HCT116 (cell line): ENCODE data around the gene OIT3. TPM values are rescaled to one million over a fixed set of nuclear protein-coding genes. Genes with fewer than 3 reads are reported as not detected.

Experiments used
- ATAC-seq: fragments of 200-7000 bp; cut with Tn5 transposase; 2 replicates; pipeline ENCODE4 v1.9.1; 2020; ENCODE audit warnings: mild to moderate bottlenecking, moderate library complexity
- BruUV-seq: library from RNA; stranded (reverse); fragments of 400-500 nt; replicated peaks from 2 replicates; lab custom pipeline; 2021; lab: Mats Ljungman, UMichigan
- CTCF ChIA-PET: fragments of 300-600 bp; sonication (Branson Sonifier 250); formaldehyde crosslinking; loops from one replicate; lab custom pipeline; 2021; ENCODE audit warnings: antibody characterized with exemption; lab: Charles Lee
- POLR2A ChIA-PET: fragments of 300-600, 350-600 bp; sonication (Branson Sonifier 250); formaldehyde crosslinking; loops from one replicate; lab custom pipeline; 2021; ENCODE audit warnings: antibody characterized with exemption; lab: Charles Lee
- RAD21 ChIA-PET, 2 experiments: fragments of 300-600 bp; sonication (Branson Sonifier 250); formaldehyde crosslinking; loops; one replicate each; lab custom pipeline; 2023; ENCODE audit warnings: low total read pairs in 2 of 2; ENCODE audit not compliant: uncharacterized antibody in 2 of 2, unreplicated experiment in 2 of 2, low non-redundant PET in 1 of 2; lab: Charles Lee
- DNase-seq: peaks from one replicate; pipeline ENCODE4 v3.0.0-alpha.2; 2010; ENCODE audit warnings: low read depth, low spot score
- H2AFZ ChIP-seq: fragments of 200-600 bp; shearing (Covaris generic), sonication (generic); 2 replicates; pipeline ENCODE4 v1.6.1; 2017; ENCODE audit warnings: low read depth, mixed run types, mixed read lengths, antibody characterized with exemption, low read length; ENCODE audit not compliant: poor library complexity, severe bottlenecking
- H3K27ac ChIP-seq: 2 replicates; pipeline ENCODE4 v1.5.1; 2012; ENCODE audit warnings: low read depth, low read length
- H3K27me3 ChIP-seq: fragments of 200-600 bp; sonication (generic); 2 replicates; pipeline ENCODE4 v1.6.1; 2016; ENCODE audit warnings: mixed run types, low read length, mixed read lengths; ENCODE audit not compliant: insufficient read depth
- H3K36me3 ChIP-seq, 2 experiments: fragments of 200-500 bp in 1 of 2; fragments of 200-600 bp in 1 of 2; sonication (Bioruptor generic) in 1 of 2; sonication (generic) in 1 of 2; 2 replicates each; pipeline versions ENCODE4 v1.5.1 to v1.6.1; 2014 to 2016; ENCODE audit warnings: low read length in 2 of 2, inconsistent platforms in 1 of 2, mixed read lengths in 1 of 2, mixed run types in 1 of 2; ENCODE audit not compliant: insufficient read depth in 2 of 2, control insufficient read depth in 1 of 2
- H3K4me1 ChIP-seq, 2 experiments: fragments of 200-600 bp in 1 of 2; sonication (generic) in 1 of 2; 2 replicates each; pipeline versions ENCODE4 v1.5.1 to v1.6.1; 2012 to 2017; ENCODE audit warnings: low read length in 2 of 2, inconsistent platforms in 1 of 2, mild to moderate bottlenecking in 1 of 2, mixed read lengths in 1 of 2, mixed run types in 1 of 2, moderate library complexity in 1 of 2; ENCODE audit not compliant: insufficient read depth in 2 of 2, control insufficient read depth in 1 of 2
- H3K4me2 ChIP-seq: fragments of 200-600 bp; sonication (generic); 2 replicates; pipeline ENCODE4 v1.6.1; 2017; ENCODE audit warnings: mixed run types, low read length, mixed read lengths
- H3K4me3 ChIP-seq, 2 experiments: fragments of 200-600 bp in 1 of 2; sonication (generic) in 1 of 2; replicated peaks in 1 of 2; 2 replicates each; pipeline ENCODE4 v1.5.1; 2011 to 2016; ENCODE audit warnings: low read length in 2 of 2, control low read depth in 1 of 2, low read depth in 1 of 2, mild to moderate bottlenecking in 1 of 2, mixed read lengths in 1 of 2, mixed run types in 1 of 2
- H3K79me2 ChIP-seq: fragments of 200-600 bp; sonication (generic); 2 replicates; pipeline ENCODE4 v1.6.1; 2017; ENCODE audit warnings: mild to moderate bottlenecking, mixed run types, low read length, moderate library complexity, mixed read lengths; ENCODE audit not compliant: insufficient read depth
- H3K9ac ChIP-seq: fragments of 200-600 bp; sonication (generic); 2 replicates; pipeline ENCODE4 v1.6.1; 2016; ENCODE audit warnings: low read length, mixed read lengths
- H3K9me2 ChIP-seq: fragments of 200-600 bp; sonication (generic), shearing (Covaris generic); 2 replicates; pipeline ENCODE4 v1.6.1; 2017; ENCODE audit warnings: mixed run types, mild to moderate bottlenecking, moderate library complexity; ENCODE audit not compliant: insufficient read depth
- H3K9me3 ChIP-seq, 2 experiments: fragments of 200-500 bp in 1 of 2; fragments of 200-600 bp in 1 of 2; sonication (Bioruptor generic) in 1 of 2; sonication (generic) in 1 of 2; 2 replicates each; pipeline ENCODE4 v1.6.1; 2014 to 2017; ENCODE audit warnings: low read length in 2 of 2, mixed read lengths in 2 of 2, inconsistent platforms in 1 of 2, low read depth in 1 of 2, mild to moderate bottlenecking in 1 of 2, mixed run types in 1 of 2, moderate library complexity in 1 of 2; ENCODE audit not compliant: control insufficient read depth in 1 of 2, insufficient read depth in 1 of 2
- H4K20me1 ChIP-seq: fragments of 200-600 bp; sonication (generic), shearing (Covaris generic); 2 replicates; pipeline ENCODE4 v1.6.1; 2017; ENCODE audit warnings: mixed run types, mild to moderate bottlenecking, moderate library complexity; ENCODE audit not compliant: insufficient read depth
- CBX3 ChIP-seq: IDR thresholded peaks from 2 replicates; pipeline ENCODE4 v1.6.1; 2012; ENCODE audit warnings: low read depth
- POLR2AphosphoS5 ChIP-seq: IDR thresholded peaks from 2 replicates; pipeline ENCODE4 v1.6.1; 2011; ENCODE audit warnings: mild to moderate bottlenecking, low read depth, low read length, moderate library complexity
- intact Hi-C: fragments of 100-400 bp; cut with micrococcal nuclease; formaldehyde crosslinking; loops from 2 replicates; pipeline ENCODE4 v1.10.0; 2022
- total RNA-seq: library from RNA; stranded (reverse); gene quantifications from one replicate; pipeline ENCODE4 v1.2.1, GENCODE V29; 2021; ENCODE audit not compliant: unreplicated experiment

The OIT3 gene
- total RNA-seq, 1 experiment from 2014 or later, result not detected

GRCh38 chr10:72981882-72982529 is 88.5 kb downstream of the OIT3 start:
- Histone ChIP-seq H3K27ac (no peak overlapping the region), H3K4me2 (no peak overlapping the region), H3K9me2 (no peaks in the 10 kb centered on the region), H3K9ac (no peak overlapping the region)
- no peak for ATAC-seq
- POLR2A ChIA-PET, result no interaction called here
- no peak for DNase-seq
- no peak for TF ChIP-seq CBX3
- TF ChIP-seq POLR2AphosphoS5, result peak; percentile 24; the same call in 1 of the 2 replicates
- TF ChIP-seq, all 23 proteins: peak for 1
- no peak overlapping the region for H2AFZ ChIP-seq
- peaks cover 7% of the 10 kb centered on the region in 2 experiments; a peak in 3 of 4 replicates for H3K9me3 ChIP-seq
- no peaks in the 10 kb centered on the region for H3K36me3 ChIP-seq
- H3K4me3 ChIP-seq, result no peak overlapping the region
- no peaks in the 10 kb centered on the region for H4K20me1 ChIP-seq
- ChIA-PET CTCF (no interaction called here), RAD21 (no interaction called here)
- H3K79me2 ChIP-seq, result no peaks in the 10 kb centered on the region
- no TSS peak for BruUV-seq
- intact Hi-C loops, result no loop called here
- no peaks in the 10 kb centered on the region for H3K4me1 ChIP-seq
- no peaks in the 10 kb centered on the region for H3K27me3 ChIP-seq

Other genes starting within 250 kb of the OIT3 start
- gene MCU, start 201.6 kb upstream of the OIT3 start, total RNA-seq, result 26.8 TPM
- gene PLA2G12B, start 61.1 kb downstream of the OIT3 start, total RNA-seq, result not detected
- gene P4HA1, start 203.1 kb downstream of the OIT3 start, total RNA-seq, result 49.7 TPM
- 1.2 TPM for gene NUDT13, start 216.7 kb downstream of the OIT3 start, total RNA-seq